ENCODE data around the gene RAB39A.
A peak's percentile ranks its signal among the peaks of the same experiment; 100 is the strongest.

The RAB39A gene

DNA sequence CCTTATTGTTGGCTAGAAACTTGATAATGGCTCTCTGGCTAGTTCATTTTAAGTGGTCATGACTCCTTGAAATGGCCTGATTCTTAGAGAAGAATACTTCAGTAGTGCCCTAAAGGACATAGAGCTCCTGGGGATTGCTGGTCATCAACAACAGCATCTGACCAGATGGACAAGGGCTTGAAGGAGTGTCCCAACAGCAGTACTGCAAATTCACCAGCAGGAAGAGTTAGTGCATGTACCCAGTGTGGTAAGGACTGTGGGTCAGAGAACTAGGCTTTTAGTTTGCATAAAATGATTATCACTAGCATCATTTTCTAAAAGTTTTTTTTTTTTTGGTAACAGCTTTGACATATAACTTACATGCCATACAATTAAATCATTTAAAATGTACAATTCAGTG is 41.0 kb downstream of the RAB39A start:
- Histone ChIP-seq H3K36me3 (peaks cover 2% of the 10 kb centered on the region; the same call in 1 of the 2 replicates), H3K27me3 (ENCODE audit: insufficient read depth, low read depth, severe bottlenecking) (no peaks in the 10 kb centered on the region), H3K4me3 (ENCODE audit: low read depth, low read length) (no peak overlapping the region), H3K9me3 (ENCODE audit: severe bottlenecking) (no peaks in the 10 kb centered on the region), H3K27ac (no peak overlapping the region)
- TF ChIP-seq, protein P1, sequence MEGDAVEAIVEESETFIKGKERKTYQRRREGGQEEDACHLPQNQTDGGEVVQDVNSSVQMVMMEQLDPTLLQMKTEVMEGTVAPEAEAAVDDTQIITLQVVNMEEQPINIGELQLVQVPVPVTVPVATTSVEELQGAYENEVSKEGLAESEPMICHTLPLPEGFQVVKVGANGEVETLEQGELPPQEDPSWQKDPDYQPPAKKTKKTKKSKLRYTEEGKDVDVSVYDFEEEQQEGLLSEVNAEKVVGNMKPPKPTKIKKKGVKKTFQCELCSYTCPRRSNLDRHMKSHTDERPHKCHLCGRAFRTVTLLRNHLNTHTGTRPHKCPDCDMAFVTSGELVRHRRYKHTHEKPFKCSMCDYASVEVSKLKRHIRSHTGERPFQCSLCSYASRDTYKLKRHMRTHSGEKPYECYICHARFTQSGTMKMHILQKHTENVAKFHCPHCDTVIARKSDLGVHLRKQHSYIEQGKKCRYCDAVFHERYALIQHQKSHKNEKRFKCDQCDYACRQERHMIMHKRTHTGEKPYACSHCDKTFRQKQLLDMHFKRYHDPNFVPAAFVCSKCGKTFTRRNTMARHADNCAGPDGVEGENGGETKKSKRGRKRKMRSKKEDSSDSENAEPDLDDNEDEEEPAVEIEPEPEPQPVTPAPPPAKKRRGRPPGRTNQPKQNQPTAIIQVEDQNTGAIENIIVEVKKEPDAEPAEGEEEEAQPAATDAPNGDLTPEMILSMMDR (IDR thresholded peaks at IDR 0.05; ENCODE audit: low read depth, low read length), result no peak
- peak; percentile 16 for DNase-seq

DNA sequence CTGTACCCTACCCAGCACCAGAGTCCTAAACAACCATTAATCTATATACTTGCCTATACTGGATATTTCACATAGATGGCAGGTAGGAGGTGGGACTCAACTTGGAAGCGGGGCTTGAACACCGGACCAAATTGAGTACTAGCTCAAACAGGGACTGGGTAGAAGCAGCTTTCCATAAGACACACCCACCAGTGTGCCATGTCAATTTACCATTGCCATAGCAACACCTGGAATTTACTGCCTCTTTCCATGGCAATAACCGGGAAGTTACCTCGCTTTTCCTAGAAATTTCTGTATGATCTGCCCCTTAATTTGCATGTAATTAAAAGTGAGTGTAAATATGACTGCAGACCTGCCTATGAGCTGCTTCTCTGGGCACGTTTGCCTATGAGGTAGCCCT is 41.8 kb downstream of the RAB39A start:
- DNase-seq, result no peak
- no peaks in the 10 kb centered on the region for H3K27me3 ChIP-seq (ENCODE audit: insufficient read depth, low read depth, severe bottlenecking)

DNA sequence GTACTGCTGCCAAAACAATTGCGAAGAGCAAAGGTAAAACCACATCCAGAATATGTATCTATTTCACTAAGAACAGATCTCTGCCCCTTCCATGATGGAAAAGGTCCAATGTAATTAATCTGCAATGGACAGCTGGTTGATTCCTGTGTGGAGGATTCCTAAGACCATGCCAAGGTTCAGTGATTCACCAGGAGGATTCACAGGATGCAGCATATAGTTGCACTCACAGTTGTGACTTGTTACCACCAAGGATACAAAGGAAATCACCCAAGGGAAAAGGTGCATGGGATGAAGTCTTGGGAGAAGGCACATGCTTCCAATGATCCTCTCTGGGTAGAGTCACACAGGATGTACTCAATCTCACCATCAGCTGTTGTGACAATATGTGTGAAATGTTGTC is 45.4 kb downstream of the RAB39A start:
- Histone ChIP-seq H3K4me3 (ENCODE audit: low read depth, low read length) (no peak overlapping the region), H3K27me3 (ENCODE audit: insufficient read depth, low read depth, severe bottlenecking) (no peaks in the 10 kb centered on the region), H3K9me3 (ENCODE audit: severe bottlenecking) (no peaks in the 10 kb centered on the region), H3K27ac (no peak overlapping the region), H3K36me3 (no peaks in the 10 kb centered on the region)
- TF ChIP-seq, protein P1 (IDR thresholded peaks at IDR 0.05; ENCODE audit: low read depth, low read length), result no peak
- DNase-seq, result no peak

More for the DNA sequence above, 41.8 kb downstream of the RAB39A start:
- Histone ChIP-seq H3K36me3 (no peaks in the 10 kb centered on the region), H3K9me3 (ENCODE audit: severe bottlenecking) (no peaks in the 10 kb centered on the region), H3K4me3 (ENCODE audit: low read depth, low read length) (no peak overlapping the region), H3K27ac (no peak overlapping the region)
- TF ChIP-seq, protein P1 (IDR thresholded peaks at IDR 0.05; ENCODE audit: low read depth, low read length), result no peak

DNA sequence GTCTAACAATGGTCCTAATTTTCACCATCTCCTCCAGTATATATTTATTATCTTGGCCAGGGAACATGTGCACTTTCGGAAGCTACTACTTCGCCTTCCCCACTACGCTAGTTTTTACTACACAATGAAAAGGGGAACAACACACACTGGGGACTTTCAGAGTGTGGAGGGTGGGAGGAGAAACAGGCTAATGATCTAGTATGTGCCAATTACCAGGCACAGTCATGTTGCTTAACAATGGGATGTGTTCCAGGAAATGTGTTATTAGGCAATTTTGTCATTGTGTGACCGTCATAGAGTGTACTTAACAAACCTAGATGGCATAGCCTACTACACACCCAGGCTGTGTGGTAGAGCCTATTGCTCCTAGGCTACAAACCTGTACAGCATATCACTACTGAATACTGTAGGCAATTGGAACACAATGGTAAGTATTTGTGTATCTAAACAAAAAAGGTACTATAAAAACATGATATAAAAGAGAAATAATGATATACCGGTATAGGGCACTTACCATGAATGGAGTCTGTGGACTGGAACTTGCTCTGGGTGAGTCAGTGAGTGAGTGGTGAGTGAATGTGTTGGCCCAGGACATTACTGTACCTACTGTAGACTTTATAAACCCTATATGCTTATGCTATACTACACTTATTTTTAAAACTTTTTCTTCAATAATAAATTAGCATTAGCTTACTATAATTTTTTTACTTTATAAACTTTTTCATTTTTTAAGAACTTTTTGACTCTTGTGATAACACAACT is 60.3 kb downstream of the RAB39A start:
- DNase-seq, result no peak
- H3K27me3 ChIP-seq (ENCODE audit: insufficient read depth, low read depth, severe bottlenecking), result no peaks in the 10 kb centered on the region

DNA sequence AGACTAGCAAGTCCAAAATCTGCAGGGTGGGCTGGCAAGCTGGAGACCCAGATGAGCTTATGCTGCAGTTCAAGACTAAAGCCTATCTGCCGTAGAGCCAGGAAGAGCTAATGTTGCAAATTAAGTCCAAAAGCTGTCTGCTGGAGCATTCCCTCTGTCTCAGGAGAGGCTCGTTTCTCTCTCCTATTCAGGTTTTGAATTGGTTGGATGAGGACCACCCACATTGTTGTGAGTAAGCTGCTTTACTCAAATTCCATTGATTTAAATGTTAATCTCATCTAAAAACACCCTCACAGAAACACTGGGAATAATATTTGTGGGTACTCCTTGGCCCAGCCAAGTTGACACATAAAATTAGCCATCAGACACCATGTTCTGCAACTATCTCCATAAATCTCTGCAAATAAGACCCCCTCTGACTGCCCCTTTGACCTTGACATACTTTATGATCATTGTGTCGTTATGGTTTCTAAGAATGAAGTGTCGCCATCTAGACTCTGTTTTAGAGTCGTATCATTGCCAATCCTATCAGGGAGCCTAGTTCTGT is 63.7 kb downstream of the RAB39A start:
- TF ChIP-seq, protein P1 (IDR thresholded peaks at IDR 0.05; ENCODE audit: low read depth, low read length), result no peak
- Histone ChIP-seq H3K27me3 (ENCODE audit: insufficient read depth, low read depth, severe bottlenecking) (no peaks in the 10 kb centered on the region), H3K4me3 (ENCODE audit: low read depth, low read length) (no peak overlapping the region), H3K9me3 (ENCODE audit: severe bottlenecking) (no peaks in the 10 kb centered on the region), H3K27ac (no peak overlapping the region), H3K36me3 (no peaks in the 10 kb centered on the region)
- DNase-seq, result no peak

More for the DNA sequence above, 60.3 kb downstream of the RAB39A start:
- H3K4me3 ChIP-seq (ENCODE audit: low read depth, low read length), result no peak overlapping the region
- H3K27ac ChIP-seq, result no peak overlapping the region
- no peaks in the 10 kb centered on the region for H3K9me3 ChIP-seq (ENCODE audit: severe bottlenecking)
- H3K36me3 ChIP-seq, result no peaks in the 10 kb centered on the region
- TF ChIP-seq, protein P1 (IDR thresholded peaks at IDR 0.05; ENCODE audit: low read depth, low read length), result no peak

Measured in WERI-Rb-1 (cell line).